ENCODE measurements around the gene IFT88.
A peak's percentile ranks its signal among the peaks of the same experiment; 100 is the strongest.

The IFT88 gene

DNA sequence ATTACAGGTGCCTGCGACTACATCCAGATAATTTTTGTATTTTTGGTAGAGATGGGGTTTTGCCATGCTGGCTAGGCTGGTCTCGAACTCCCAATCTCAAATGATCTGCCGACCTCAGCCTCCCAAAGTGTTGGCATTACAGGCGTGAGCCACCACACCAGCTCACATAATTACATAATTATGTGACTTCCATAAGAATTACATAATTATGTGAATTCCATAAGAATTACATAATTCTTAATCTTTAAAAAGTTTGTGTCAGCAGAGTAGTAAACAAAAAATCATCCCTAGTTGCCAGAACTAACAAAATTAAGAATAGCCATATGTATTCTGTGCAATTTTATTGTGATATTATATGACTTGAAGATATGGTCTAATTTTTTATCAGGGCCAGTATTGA is 25.6 kb downstream of the IFT88 start:
- Histone ChIP-seq H3K27ac (ENCODE audit: low read depth, low read length) (no peak overlapping the region), H3K9me3 (ENCODE audit: insufficient read depth, low read depth, low read length) (no peaks in the 10 kb centered on the region), H2BK120ac (ENCODE audit: insufficient read depth, low read length, poor library complexity) (no peak overlapping the region), H3K4me1 (ENCODE audit: control insufficient read depth in 1 of 2, insufficient read depth in 2 of 2, low read length in 2 of 2) (no peaks in the 10 kb centered on the region), H3K36me3 (ENCODE audit: control insufficient read depth in 1 of 2, insufficient read depth in 2 of 2, low read length in 2 of 2) (peaks cover 0 to 2% of the 10 kb centered on the region in 2 experiments), H3K14ac (ENCODE audit: low read length) (no peak overlapping the region), H3K23ac (ENCODE audit: low read length) (no peak overlapping the region), H3K4me3 (ENCODE audit: low read depth, low read length) (no peak overlapping the region), H4K12ac (ENCODE audit: low read depth, low read length) (no peak overlapping the region), H3K18ac (ENCODE audit: low read length) (no peak overlapping the region), H3K79me1 (ENCODE audit: low read length) (no peaks in the 10 kb centered on the region), H3K27me3 (ENCODE audit: insufficient read depth, low read length) (no peaks in the 10 kb centered on the region), H2BK12ac (ENCODE audit: low read length) (no peak overlapping the region), H4K91ac (ENCODE audit: low read depth, low read length) (no peak overlapping the region), H3K4me2 (ENCODE audit: low read length) (no peak overlapping the region), H3K4ac (ENCODE audit: low read depth, low read length) (no peak overlapping the region), H2BK5ac (ENCODE audit: low read depth, low read length, poor library complexity) (no peak overlapping the region), H3K79me2 (ENCODE audit: control insufficient read depth, insufficient read depth, low read length, poor library complexity) (no peaks in the 10 kb centered on the region), H2AFZ (ENCODE audit: insufficient read depth, low read length, poor library complexity) (no peak overlapping the region), H3K9ac (ENCODE audit: low read length) (no peak overlapping the region), H2AK5ac (ENCODE audit: low read length) (no peak overlapping the region), H4K8ac (ENCODE audit: low read depth, low read length) (no peak overlapping the region)
- no CpG with 5 or more reads among the region's 4 CpGs for WGBS (ENCODE audit: extremely low coverage, insufficient coverage, insufficient read length)
- peak in 1 of 2 donors; percentile 3 for DNase-seq

DNA sequence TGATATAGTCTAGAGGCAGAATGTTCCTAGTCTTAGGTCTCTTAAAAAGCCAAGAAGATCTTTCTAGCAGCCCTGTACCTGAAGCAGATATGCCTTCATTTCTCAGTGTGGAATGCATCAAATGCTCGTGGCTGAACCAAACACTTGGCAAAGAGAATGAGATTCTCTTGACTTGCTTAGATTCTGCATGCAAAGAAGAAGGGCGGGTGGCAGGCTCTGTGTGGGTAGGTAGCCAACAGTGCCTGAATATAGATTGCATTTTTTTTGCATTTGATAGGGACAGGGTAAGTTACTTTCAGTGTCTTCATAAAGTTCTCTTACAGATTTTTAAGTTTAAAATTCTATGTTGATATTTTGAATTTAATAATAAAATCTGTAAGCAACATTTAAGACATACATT is 27.3 kb downstream of the IFT88 start:
- H3K9ac ChIP-seq (ENCODE audit: low read length): no peak overlapping the region

DNA sequence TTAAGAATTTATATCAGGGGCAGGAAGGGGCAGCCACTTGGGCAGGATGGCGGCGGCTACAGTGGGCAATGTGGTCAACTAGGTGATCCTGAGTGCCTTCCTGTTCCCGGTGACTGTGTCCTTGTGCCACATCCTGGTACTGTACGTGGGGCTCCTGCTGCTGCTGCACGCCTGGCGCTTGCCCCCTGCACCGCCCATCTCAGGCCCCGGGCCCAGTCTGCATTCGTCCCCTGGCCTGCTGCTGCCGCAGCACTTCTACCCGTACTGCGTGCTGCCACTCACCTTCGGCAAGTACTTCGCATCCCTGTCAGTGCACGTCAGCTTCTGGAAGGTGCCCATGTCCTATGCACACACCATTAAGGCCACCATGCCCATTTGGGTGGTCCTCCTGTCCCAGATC is 40.1 kb downstream of the IFT88 start:
- Histone ChIP-seq H3K79me1 (ENCODE audit: low read length) (no peaks in the 10 kb centered on the region), H3K9me3 (ENCODE audit: insufficient read depth, low read depth, low read length) (peaks cover 4% of the 10 kb centered on the region), H2BK12ac (ENCODE audit: low read length) (no peak overlapping the region), H2AFZ (ENCODE audit: insufficient read depth, low read length, poor library complexity) (no peak overlapping the region), H4K8ac (ENCODE audit: low read depth, low read length) (no peak overlapping the region), H4K12ac (ENCODE audit: low read depth, low read length) (no peak overlapping the region), H3K4me1 (ENCODE audit: control insufficient read depth in 1 of 2, insufficient read depth in 2 of 2, low read length in 2 of 2) (no peaks in the 10 kb centered on the region), H3K27ac (ENCODE audit: low read depth, low read length) (no peak overlapping the region), H3K4me3 (ENCODE audit: low read depth, low read length) (no peak overlapping the region), H3K18ac (ENCODE audit: low read length) (no peak overlapping the region), H4K91ac (ENCODE audit: low read depth, low read length) (no peak overlapping the region), H3K4me2 (ENCODE audit: low read length) (no peak overlapping the region), H3K36me3 (ENCODE audit: control insufficient read depth in 1 of 2, insufficient read depth in 2 of 2, low read length in 2 of 2) (peaks cover 15 to 26% of the 10 kb centered on the region in 2 experiments), H3K4ac (ENCODE audit: low read depth, low read length) (no peak overlapping the region), H2BK120ac (ENCODE audit: insufficient read depth, low read length, poor library complexity) (no peak overlapping the region), H3K9ac (ENCODE audit: low read length) (no peak overlapping the region), H3K23ac (ENCODE audit: low read length) (no peak overlapping the region), H2AK5ac (ENCODE audit: low read length) (no peak overlapping the region), H2BK5ac (ENCODE audit: low read depth, low read length, poor library complexity) (no peak overlapping the region), H3K79me2 (ENCODE audit: control insufficient read depth, insufficient read depth, low read length, poor library complexity) (no peaks in the 10 kb centered on the region), H3K14ac (ENCODE audit: low read length) (no peak overlapping the region), H3K27me3 (ENCODE audit: insufficient read depth, low read length) (no peaks in the 10 kb centered on the region)
- WGBS (ENCODE audit: extremely low coverage, insufficient coverage, insufficient read length): no CpG with 5 or more reads among the region's 15 CpGs
- no peak for DNase-seq

More for the DNA sequence above, 27.3 kb downstream of the IFT88 start:
- Histone ChIP-seq H4K8ac (ENCODE audit: low read depth, low read length) (no peak overlapping the region), H2AFZ (ENCODE audit: insufficient read depth, low read length, poor library complexity) (no peak overlapping the region), H3K4me1 (ENCODE audit: control insufficient read depth in 1 of 2, insufficient read depth in 2 of 2, low read length in 2 of 2) (no peaks in the 10 kb centered on the region), H3K4me3 (ENCODE audit: low read depth, low read length) (no peak overlapping the region), H3K79me2 (ENCODE audit: control insufficient read depth, insufficient read depth, low read length, poor library complexity) (no peaks in the 10 kb centered on the region), H4K91ac (ENCODE audit: low read depth, low read length) (no peak overlapping the region), H2AK5ac (ENCODE audit: low read length) (no peak overlapping the region), H3K4ac (ENCODE audit: low read depth, low read length) (no peak overlapping the region), H3K18ac (ENCODE audit: low read length) (no peak overlapping the region), H3K27ac (ENCODE audit: low read depth, low read length) (no peak overlapping the region), H3K23ac (ENCODE audit: low read length) (no peak overlapping the region), H3K14ac (ENCODE audit: low read length) (no peak overlapping the region), H2BK120ac (ENCODE audit: insufficient read depth, low read length, poor library complexity) (no peak overlapping the region), H3K79me1 (ENCODE audit: low read length) (no peaks in the 10 kb centered on the region), H3K36me3 (ENCODE audit: control insufficient read depth in 1 of 2, insufficient read depth in 2 of 2, low read length in 2 of 2) (peaks cover 0 to 2% of the 10 kb centered on the region in 2 experiments), H3K27me3 (ENCODE audit: insufficient read depth, low read length) (no peaks in the 10 kb centered on the region), H4K12ac (ENCODE audit: low read depth, low read length) (no peak overlapping the region), H3K4me2 (ENCODE audit: low read length) (no peak overlapping the region), H3K9me3 (ENCODE audit: insufficient read depth, low read depth, low read length) (no peaks in the 10 kb centered on the region), H2BK12ac (ENCODE audit: low read length) (no peak overlapping the region), H2BK5ac (ENCODE audit: low read depth, low read length, poor library complexity) (no peak overlapping the region)
- WGBS (ENCODE audit: extremely low coverage, insufficient coverage, insufficient read length): no CpG with 5 or more reads among the region's 2 CpGs
- no peak for DNase-seq

DNA sequence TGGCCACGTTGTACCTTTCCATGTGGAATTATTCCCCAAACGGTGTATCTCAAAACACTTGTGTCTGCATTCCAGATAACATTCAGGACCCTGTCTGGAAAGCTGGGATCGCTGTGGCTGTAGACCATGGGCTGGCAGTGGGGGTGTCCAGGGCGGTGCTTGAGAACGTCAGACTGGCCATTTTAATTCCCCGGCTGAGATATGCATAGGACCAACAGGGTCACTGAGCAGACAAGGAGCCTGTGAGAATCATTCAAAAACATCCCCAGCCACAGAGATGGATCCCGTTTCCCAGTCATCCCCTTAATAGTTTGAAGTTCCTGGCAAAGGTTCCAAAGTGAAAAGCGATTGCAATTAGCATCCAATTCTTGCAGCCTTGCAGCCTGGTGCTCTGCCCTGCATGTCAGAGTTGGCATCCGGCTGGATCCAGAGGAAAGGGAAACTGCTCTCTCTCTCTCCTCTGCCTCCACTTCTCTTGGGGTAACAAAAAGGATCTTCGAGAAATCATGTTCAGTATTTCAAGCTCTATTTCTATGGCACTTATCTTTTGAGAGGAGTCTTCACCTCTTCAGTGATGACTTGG is 41.6 kb downstream of the IFT88 start:
- Histone ChIP-seq H3K4me1 (ENCODE audit: control insufficient read depth in 1 of 2, insufficient read depth in 2 of 2, low read length in 2 of 2) (no peaks in the 10 kb centered on the region), H3K79me1 (ENCODE audit: low read length) (no peaks in the 10 kb centered on the region), H2BK120ac (ENCODE audit: insufficient read depth, low read length, poor library complexity) (no peak overlapping the region), H3K79me2 (ENCODE audit: control insufficient read depth, insufficient read depth, low read length, poor library complexity) (no peaks in the 10 kb centered on the region), H3K4ac (ENCODE audit: low read depth, low read length) (no peak overlapping the region), H4K8ac (ENCODE audit: low read depth, low read length) (no peak overlapping the region), H3K4me3 (ENCODE audit: low read depth, low read length) (no peak overlapping the region), H3K27me3 (ENCODE audit: insufficient read depth, low read length) (no peaks in the 10 kb centered on the region), H4K91ac (ENCODE audit: low read depth, low read length) (no peak overlapping the region), H2BK5ac (ENCODE audit: low read depth, low read length, poor library complexity) (no peak overlapping the region), H2AK5ac (ENCODE audit: low read length) (no peak overlapping the region), H2BK12ac (ENCODE audit: low read length) (no peak overlapping the region), H2AFZ (ENCODE audit: insufficient read depth, low read length, poor library complexity) (no peak overlapping the region), H3K36me3 (ENCODE audit: control insufficient read depth in 1 of 2, insufficient read depth in 2 of 2, low read length in 2 of 2) (peaks cover 14 to 23% of the 10 kb centered on the region in 2 experiments), H4K12ac (ENCODE audit: low read depth, low read length) (no peak overlapping the region), H3K23ac (ENCODE audit: low read length) (no peak overlapping the region), H3K4me2 (ENCODE audit: low read length) (no peak overlapping the region), H3K27ac (ENCODE audit: low read depth, low read length) (no peak overlapping the region), H3K9ac (ENCODE audit: low read length) (no peak overlapping the region), H3K18ac (ENCODE audit: low read length) (no peak overlapping the region), H3K14ac (ENCODE audit: low read length) (no peak overlapping the region), H3K9me3 (ENCODE audit: insufficient read depth, low read depth, low read length) (peaks cover 4% of the 10 kb centered on the region)
- no peak for DNase-seq
- no CpG with 5 or more reads among the region's 10 CpGs for WGBS (ENCODE audit: extremely low coverage, insufficient coverage, insufficient read length)
